Astrocyte of the cerebellum (primary cell): ENCODE data around the gene SHQ1.
"Not testable (repeated sequence)": the region's sequence is repeated elsewhere in the genome, so short reads cannot be mapped to it uniquely, and the experiment has no call there.

ENCODE experiments used
- DNase-seq: peaks from one replicate; pipeline ENCODE4 v3.0.0-alpha.2; 2011; ENCODE audit warnings: low read depth
- H3K4me3 ChIP-seq: 2 replicates; pipeline ENCODE4 v1.5.1; 2011; ENCODE audit warnings: mild to moderate bottlenecking, low read depth, low read length, moderate library complexity
- CTCF ChIP-seq: IDR thresholded peaks from 2 replicates; pipeline ENCODE4 v1.5.1; 2012; ENCODE audit warnings: low read length, low read depth, moderate library complexity, mild to moderate bottlenecking; ENCODE audit errors: missing control alignments
- in situ Hi-C: cut with HindIII; loops from 2 replicates; pipeline ENCODE4 v1.10.0; 2017; ENCODE audit warnings: low sequenced_read_pairs

The SHQ1 gene

GRCh38 chr3:72720566-72720965 lies 127.7 kb downstream of the SHQ1 start:
- no peak for DNase-seq
- TF ChIP-seq CTCF: no peak
- in situ Hi-C loops: no loop called here
- no peak overlapping the region for H3K4me3 ChIP-seq

GRCh38 chr3:72719137-72719536 lies 129.1 kb downstream of the SHQ1 start:
- DNase-seq: no peak
- in situ Hi-C loops: no loop called here
- TF ChIP-seq CTCF: no peak
- H3K4me3 ChIP-seq: no peak overlapping the region

GRCh38 chr3:72714135-72714534 lies 134.1 kb downstream of the SHQ1 start:
- DNase-seq, in situ Hi-C loops, H3K4me3 ChIP-seq: not testable (repeated sequence)

- in situ Hi-C loops, H3K4me3 ChIP-seq, DNase-seq: not testable (repeated sequence)
These were observed 137.8 kb downstream of the SHQ1 start for GRCh38 chr3:72710471-72710870.

GRCh38 chr3:72708441-72708840 lies 139.8 kb downstream of the SHQ1 start:
- TF ChIP-seq CTCF: no peak
- no peak overlapping the region for H3K4me3 ChIP-seq
- DNase-seq: no peak
- in situ Hi-C loops: no loop called here

GRCh38 chr3:72702997-72703396 lies 145.2 kb downstream of the SHQ1 start:
- H3K4me3 ChIP-seq: no peak overlapping the region
- no peak for DNase-seq
- in situ Hi-C loops: no loop called here
- no peak for TF ChIP-seq CTCF

GRCh38 chr3:72702390-72702789 lies 145.9 kb downstream of the SHQ1 start:
- no peak overlapping the region for H3K4me3 ChIP-seq
- DNase-seq: no peak
- in situ Hi-C loops: no loop called here
- TF ChIP-seq CTCF: no peak

- in situ Hi-C loops: no loop called here
- no peak for TF ChIP-seq CTCF
- H3K4me3 ChIP-seq: no peak overlapping the region
- DNase-seq: no peak
These were observed 148.1 kb downstream of the SHQ1 start for GRCh38 chr3:72700106-72700505.
